K562 (cell line): ENCODE measurements around the gene ENOSF1. TPM values are rescaled to one million over a fixed set of nuclear protein-coding genes. Genes with fewer than 3 reads are reported as not detected.

Experiments
- ATAC-seq: fragments of 200-7000 bp; cut with Tn5 transposase; 3 replicates; pipeline ENCODE4 v1.9.1; 2020; ENCODE audit warnings: moderate library complexity
- BruUV-seq: library from RNA; stranded (reverse); fragments of 400-500 nt; replicated peaks from 2 replicates; lab custom pipeline; 2021; lab: Mats Ljungman, UMichigan
- CTCF ChIA-PET: fragments of 300-600 bp; formaldehyde crosslinking; extraction: SDS; loops from one replicate; lab custom pipeline; 2021; ENCODE audit warnings: low intra/inter-chr PET ratio; lab: Yijun Ruan, JAX
- POLR2A ChIA-PET: fragments of 300-600, 350-650 bp; sonication (Branson Sonifier 250); formaldehyde crosslinking; extraction: SDS; loops from one replicate; lab custom pipeline; 2021; ENCODE audit warnings: antibody characterized with exemption, inconsistent platforms; lab: Yijun Ruan, JAX
- DNase-seq, 4 experiments: peaks; one replicate each; pipeline versions ENCODE4 v3.0.0 to v3.0.0-alpha.2; 2011 to 2018; ENCODE audit warnings: low spot score in 3 of 4, mixed read lengths in 3 of 4; ENCODE audit errors: extremely low read depth in 1 of 4
- FAIRE-seq: peaks from 2 replicates; lab custom pipeline; 2011; peaks lifted over from hg19 to GRCh38; lab: Jason Lieb, UNC
- H2AFZ ChIP-seq: 2 replicates; pipeline ENCODE4 v1.6.0; 2011; ENCODE audit warnings: low read depth, low read length, control low read depth, inconsistent platforms
- H3K27ac ChIP-seq: fragments of 200-600 bp; 3 replicates; pipeline ENCODE4 v1.8.0; 2011; ENCODE audit warnings: low read depth, mild to moderate bottlenecking, control low read depth, inconsistent platforms, low read length, moderate library complexity, mixed read lengths; ENCODE audit errors: extremely low read depth
- H3K27me3 ChIP-seq, 2 experiments: fragments of 300-600 bp in 1 of 2; 2 replicates in 1 of 2; 3 replicates in 1 of 2; pipeline versions ENCODE4 v1.6.0 to v1.8.0; 2011; ENCODE audit warnings: inconsistent platforms in 2 of 2, low read length in 2 of 2, mild to moderate bottlenecking in 1 of 2, mixed read lengths in 1 of 2, moderate library complexity in 1 of 2; ENCODE audit not compliant: control insufficient read depth in 2 of 2, insufficient read depth in 2 of 2
- H3K36me3 ChIP-seq: fragments of 300-600 bp; 3 replicates; pipeline ENCODE4 v1.8.0; 2011; ENCODE audit warnings: mild to moderate bottlenecking, low read length, inconsistent platforms; ENCODE audit not compliant: control insufficient read depth, insufficient read depth
- H3K4me1 ChIP-seq, 2 experiments: fragments of 200-600 bp in 1 of 2; replicated peaks in 1 of 2; 2 replicates in 1 of 2; 3 replicates in 1 of 2; pipeline versions ENCODE4 v1.5.1 to v1.8.0; 2011; ENCODE audit warnings: inconsistent platforms in 2 of 2, low read length in 2 of 2, mild to moderate bottlenecking in 1 of 2, mixed read lengths in 1 of 2, moderate library complexity in 1 of 2; ENCODE audit not compliant: control insufficient read depth in 2 of 2, insufficient read depth in 2 of 2
- H3K4me2 ChIP-seq: 2 replicates; pipeline ENCODE4 v1.6.1; 2011; ENCODE audit warnings: low read length, control low read depth, inconsistent platforms, mixed read lengths; ENCODE audit not compliant: insufficient read depth
- H3K4me3 ChIP-seq: fragments of 200-600 bp; sonication (generic), shearing (Covaris generic); 2 replicates; pipeline ENCODE4 v1.5.1; 2016; ENCODE audit warnings: control low read depth, inconsistent platforms
- H3K79me2 ChIP-seq: fragments of 200-600 bp; 3 replicates; pipeline ENCODE4 v1.8.0; 2011; ENCODE audit warnings: low read length, inconsistent platforms; ENCODE audit not compliant: control insufficient read depth, insufficient read depth
- H3K9ac ChIP-seq, 2 experiments: 2 replicates each; pipeline versions ENCODE4 v1.6.0 to v1.6.1; 2011; ENCODE audit warnings: low read depth in 2 of 2, low read length in 2 of 2, control low read depth in 1 of 2, inconsistent platforms in 1 of 2, mild to moderate bottlenecking in 1 of 2, mixed read lengths in 1 of 2; ENCODE audit not compliant: insufficient read depth in 1 of 2
- H3K9me1 ChIP-seq: one replicate; pipeline ENCODE4 v1.6.0; 2011; ENCODE audit warnings: inconsistent platforms, mild to moderate bottlenecking, low read length, moderate library complexity; ENCODE audit not compliant: control insufficient read depth, insufficient read depth
- H3K9me3 ChIP-seq: replicated peaks from 2 replicates; pipeline ENCODE4 v1.5.1; 2011; ENCODE audit warnings: low read depth, low read length, inconsistent platforms; ENCODE audit not compliant: control insufficient read depth, insufficient read depth
- H4K20me1 ChIP-seq: replicated peaks from 2 replicates; pipeline ENCODE4 v1.6.1; 2011; ENCODE audit warnings: low read length, inconsistent platforms, mixed read lengths; ENCODE audit not compliant: control insufficient read depth, insufficient read depth
- RBM17 ChIP-seq: fragments of 200-400 bp; formaldehyde crosslinking; IDR thresholded peaks from 2 replicates; pipeline ENCODE4 v1.6.1; 2017; ENCODE audit warnings: low read depth, mild to moderate bottlenecking, low read length, borderline replicate concordance
- SMAD3 ChIP-seq: fragments of 450-650 bp; formaldehyde crosslinking; conservative IDR thresholded peaks from 2 replicates; pipeline ENCODE4 v1.4.0; 2020; ENCODE audit warnings: mild to moderate bottlenecking
- ZNF41 ChIP-seq: fragments of 250-450 bp; sonication (Bioruptor Pico); conservative IDR thresholded peaks from 2 replicates; pipeline ENCODE4 v1.4.0; 2020; ENCODE audit warnings: mild to moderate bottlenecking
- ZNF830 ChIP-seq: fragments of 250-450 bp; sonication (Bioruptor Pico); IDR thresholded peaks from 2 replicates; pipeline ENCODE4 v1.5.0; 2021; ENCODE audit warnings: mild to moderate bottlenecking
- WGBS: fragments of 100-300 bp; shearing (Covaris generic); methylation state at CpG from one replicate; pipeline ENCODE4 v1.1.6; 2016; ENCODE audit warnings: low coverage, mixed read lengths; ENCODE audit not compliant: insufficient coverage; ENCODE audit errors: missing lambda C conversion rate; 5-methylcytosine and 5-hydroxymethylcytosine counted together
- in situ Hi-C: fragments of 300-500 bp; cut with MboI; formaldehyde crosslinking; loops from 4 replicates; pipeline ENCODE4 v1.15.0; 2018; ENCODE audit warnings: inconsistent platforms, mixed read lengths
- intact Hi-C: fragments of 100-400 bp; cut with micrococcal nuclease; formaldehyde crosslinking; loops from 2 replicates; pipeline ENCODE4 v1.14.2; 2022
- polyA plus RNA-seq, 8 experiments: library from polyadenylated mRNA; depleted of rRNA in 4 of 8; stranded (reverse) in 5 of 8; unstranded in 3 of 8; fragments of >200 nt; fragmentation: Nextera tagmentation in 2 of 8; fragmentation: Illumina TruSeq in 1 of 8; extraction: Ambion mirVana in 2 of 8; extraction: Trizol in 1 of 8; gene quantifications; 2 replicates each; pipeline versions ENCODE4 v1.2.1 to v1.2.3, GENCODE V29; 2011 to 2014; ENCODE audit warnings: inconsistent platforms in 1 of 8, missing spikeins in 1 of 8
- total RNA-seq, 7 experiments: library from RNA; depleted of rRNA in 6 of 7; stranded (reverse); fragments of >200 nt in 6 of 7; fragmentation: Illumina TruSeq in 2 of 7; extraction: Trizol in 2 of 7; gene quantifications; 2 replicates each; pipeline versions ENCODE4 v1.2.1 to v1.2.3, GENCODE V29; 2011 to 2021; ENCODE audit warnings: low replicate concordance in 1 of 7
- TF ChIP-seq, protein P1 (sequence below): fragments of 450-650 bp; formaldehyde crosslinking; conservative IDR thresholded peaks from 2 replicates; pipeline ENCODE4 v1.4.0; 2022; ENCODE audit warnings: mild to moderate bottlenecking, missing genetic modification characterization
- TF ChIP-seq, protein P2 (sequence below), 2 experiments: fragments of 450-650 bp in 1 of 2; sonication (generic) in 1 of 2; formaldehyde crosslinking in 1 of 2; IDR thresholded peaks in 1 of 2; conservative IDR thresholded peaks in 1 of 2; 2 replicates each; pipeline versions ENCODE4 v1.6.1 to v1.8.1; 2016 to 2023; ENCODE audit warnings: mild to moderate bottlenecking in 2 of 2, moderate library complexity in 2 of 2, inconsistent platforms in 1 of 2, missing genetic modification reagents in 1 of 2

Gene ENOSF1
- total and polyA plus RNA-seq, 9 of the 15 experiments (the other 6 are each of a cell fraction or from before 2014, with no cell fraction given) = 15.5 to 66.4 (median 46.5) TPM

DNA sequence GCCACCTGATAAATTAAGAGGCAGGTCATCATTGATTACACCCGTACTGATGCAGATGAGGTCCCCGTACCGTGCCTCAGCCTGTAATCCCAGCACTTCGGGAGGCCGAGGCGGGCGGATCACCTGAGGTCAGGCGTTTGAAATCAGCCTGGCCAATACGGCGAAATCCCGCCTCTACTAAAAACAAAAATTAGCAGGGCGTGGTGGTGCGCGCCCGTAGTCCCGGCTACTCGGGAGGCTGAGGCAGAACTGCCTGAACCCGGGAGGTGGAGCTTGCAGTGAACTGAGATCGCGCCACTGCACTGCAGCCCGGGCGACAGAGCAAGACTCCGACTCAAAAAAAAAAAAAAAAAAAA lies 683 bp upstream of the ENOSF1 start:
- FAIRE-seq (no peak), DNase-seq (no peak), ATAC-seq (no peak)
- H3K9ac ChIP-seq = no peak overlapping the region
- H3K79me2 ChIP-seq = peaks cover 40% of the 10 kb centered on the region
- BruUV-seq = no TSS peak
- H3K4me3 ChIP-seq = no peak overlapping the region
- TF ChIP-seq, protein P1, sequence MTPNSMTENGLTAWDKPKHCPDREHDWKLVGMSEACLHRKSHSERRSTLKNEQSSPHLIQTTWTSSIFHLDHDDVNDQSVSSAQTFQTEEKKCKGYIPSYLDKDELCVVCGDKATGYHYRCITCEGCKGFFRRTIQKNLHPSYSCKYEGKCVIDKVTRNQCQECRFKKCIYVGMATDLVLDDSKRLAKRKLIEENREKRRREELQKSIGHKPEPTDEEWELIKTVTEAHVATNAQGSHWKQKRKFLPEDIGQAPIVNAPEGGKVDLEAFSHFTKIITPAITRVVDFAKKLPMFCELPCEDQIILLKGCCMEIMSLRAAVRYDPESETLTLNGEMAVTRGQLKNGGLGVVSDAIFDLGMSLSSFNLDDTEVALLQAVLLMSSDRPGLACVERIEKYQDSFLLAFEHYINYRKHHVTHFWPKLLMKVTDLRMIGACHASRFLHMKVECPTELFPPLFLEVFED (CRISPR knock-in tag) = no peak
- no peak for TF ChIP-seq SMAD3 (CRISPR knock-in tag)
- TF ChIP-seq, protein P2, sequence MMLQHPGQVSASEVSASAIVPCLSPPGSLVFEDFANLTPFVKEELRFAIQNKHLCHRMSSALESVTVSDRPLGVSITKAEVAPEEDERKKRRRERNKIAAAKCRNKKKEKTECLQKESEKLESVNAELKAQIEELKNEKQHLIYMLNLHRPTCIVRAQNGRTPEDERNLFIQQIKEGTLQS (IDR thresholded peaks at IDR 0.05) = no peak
- TF ChIP-seq, protein P2 (CRISPR knock-in tag; conservative IDR thresholded peaks at IDR 0.05) = 0 out of 2 replicates have a peak, but pooled peaks have one; percentile 3
- TF ChIP-seq ZNF830 (CRISPR knock-in tag) = no peak
- TF ChIP-seq RBM17 = no peak
- TF ChIP-seq ZNF41 (CRISPR knock-in tag) = no peak
- no peak overlapping the region for H3K27ac ChIP-seq
- H4K20me1 ChIP-seq = no peaks in the 10 kb centered on the region
- intact Hi-C loops = no loop called here
- no peaks in the 10 kb centered on the region for H3K9me3 ChIP-seq
- WGBS = 94% methylated on average over 22 of the region's 23 CpGs
- peaks cover 7 to 10% of the 10 kb centered on the region in 2 experiments; a peak in 3 of 5 replicates for H3K4me1 ChIP-seq
- ChIA-PET CTCF (no interaction called here), POLR2A (interaction anchor here (0.6 to 1.6 kb wide), 8 partner anchors 11 to 148 kb away, joined by 3 to 7 read pairs (median 3); no protein-coding TSS in a partner anchor)
- H3K27me3 ChIP-seq = no peaks in the 10 kb centered on the region
- peak overlapping the region; percentile 83 for H2AFZ ChIP-seq
- H3K4me2 ChIP-seq = 0 out of 2 replicates have a peak overlapping the region, but pooled peaks have one; percentile 6
- in situ Hi-C loops = no loop called here
- peaks cover 26% of the 10 kb centered on the region; the same call in 2 of the 3 replicates for H3K36me3 ChIP-seq
- H3K9me1 ChIP-seq = no peaks in the 10 kb centered on the region
